GM12878 (cell line): ENCODE results near the gene RO60. TPM values are rescaled to one million over a fixed set of nuclear protein-coding genes. Genes with fewer than 3 reads are reported as not detected.

Experiments
- ATAC-seq: fragments of 200-7000 bp; cut with Tn5 transposase; 3 replicates; pipeline ENCODE4 v1.9.1; 2020; ENCODE audit warnings: mild to moderate bottlenecking, moderate library complexity
- BruUV-seq: library from RNA; stranded (reverse); fragments of 400-500 nt; replicated peaks from 2 replicates; lab custom pipeline; 2021; lab: Mats Ljungman, UMichigan
- CTCF ChIA-PET: fragments of 300-600 bp; sonication (Branson Sonifier 250); formaldehyde crosslinking; extraction: SDS; loops from one replicate; lab custom pipeline; 2021; ENCODE audit warnings: inconsistent platforms; lab: Yijun Ruan, JAX
- POLR2A ChIA-PET: fragments of 350-600 bp; formaldehyde crosslinking; extraction: SDS; loops from one replicate; lab custom pipeline; 2021; ENCODE audit warnings: inconsistent platforms; lab: Charles Lee
- RAD21 ChIA-PET: fragments of 300-600 bp; sonication (Branson Sonifier 250); formaldehyde crosslinking; loops from one replicate; lab custom pipeline; 2023; ENCODE audit warnings: antibody characterized with exemption; ENCODE audit not compliant: unreplicated experiment; lab: Charles Lee
- SMC1A ChIA-PET: fragments of 300-600 bp; sonication (Branson Sonifier 250); formaldehyde crosslinking; loops from one replicate; lab custom pipeline; 2023; ENCODE audit not compliant: unreplicated experiment, uncharacterized antibody; lab: Charles Lee
- DNase-seq: peaks from one replicate; pipeline ENCODE4 v3.0.0-alpha.2; 2011; ENCODE audit warnings: low read depth, low spot score
- FAIRE-seq: peaks from 3 replicates; lab custom pipeline; 2011; peaks lifted over from hg19 to GRCh38; lab: Jason Lieb, UNC
- H2AFZ ChIP-seq: 2 replicates; pipeline ENCODE4 v1.6.0; 2011; ENCODE audit warnings: low read depth, low read length, control low read depth; ENCODE audit not compliant: control insufficient read depth
- H3K27ac ChIP-seq: 2 replicates; pipeline ENCODE4 v1.5.1; 2011; ENCODE audit warnings: control low read depth; ENCODE audit not compliant: control insufficient read depth, insufficient read depth
- H3K27me3 ChIP-seq, 2 experiments: replicated peaks in 1 of 2; 2 replicates each; pipeline versions ENCODE4 v1.6.0 to v1.6.1; 2011; ENCODE audit warnings: low read length in 1 of 2; ENCODE audit not compliant: control insufficient read depth in 2 of 2, insufficient read depth in 2 of 2
- H3K36me3 ChIP-seq, 2 experiments: 2 replicates each; pipeline ENCODE4 v1.5.1; 2011; ENCODE audit warnings: low read length in 1 of 2; ENCODE audit not compliant: control insufficient read depth in 2 of 2, insufficient read depth in 2 of 2
- H3K4me1 ChIP-seq: 2 replicates; pipeline ENCODE4 v1.6.1; 2011; ENCODE audit warnings: mild to moderate bottlenecking, low read length, moderate library complexity, mixed read lengths; ENCODE audit not compliant: control insufficient read depth, insufficient read depth
- H3K4me2 ChIP-seq: 2 replicates; pipeline ENCODE4 v1.6.0; 2011; ENCODE audit warnings: control low read depth; ENCODE audit not compliant: control insufficient read depth, insufficient read depth
- H3K4me3 ChIP-seq: fragments of 200-600 bp; sonication (generic); 2 replicates; pipeline ENCODE4 v1.5.1; 2016
- H3K79me2 ChIP-seq: 2 replicates; pipeline ENCODE4 v1.6.0; 2011; ENCODE audit warnings: low read length; ENCODE audit not compliant: control insufficient read depth, insufficient read depth
- H3K9ac ChIP-seq: 2 replicates; pipeline ENCODE4 v1.8.0; 2011; ENCODE audit warnings: low read length, control low read depth, mixed read lengths; ENCODE audit not compliant: control insufficient read depth, insufficient read depth
- H3K9me3 ChIP-seq: replicated peaks from 3 replicates; pipeline ENCODE4 v1.5.1; 2011; ENCODE audit warnings: mild to moderate bottlenecking, low read length; ENCODE audit not compliant: control insufficient read depth, insufficient read depth
- H4K20me1 ChIP-seq: 2 replicates; pipeline ENCODE4 v1.6.0; 2011; ENCODE audit not compliant: control insufficient read depth, insufficient read depth
- BACH1 ChIP-seq: fragments of 450-650 bp; IDR thresholded peaks from 2 replicates; pipeline ENCODE4 v1.6.1; 2017; ENCODE audit warnings: mild to moderate bottlenecking, borderline replicate concordance
- EP300 ChIP-seq, 2 experiments: fragments of 150-350 bp in 1 of 2; IDR thresholded peaks; 2 replicates each; pipeline ENCODE4 v1.6.1; 2011 to 2012; ENCODE audit warnings: low read depth in 2 of 2, low read length in 2 of 2, borderline replicate concordance in 1 of 2, improper control_type of control experiment in 1 of 2, inconsistent platforms in 1 of 2; ENCODE audit not compliant: control insufficient read depth in 1 of 2
- FOS ChIP-seq: IDR thresholded peaks from 3 replicates; pipeline ENCODE4 v1.6.1; 2011; ENCODE audit warnings: borderline replicate concordance; ENCODE audit not compliant: insufficient read length; ENCODE audit errors: extremely low read depth
- IKZF2 ChIP-seq, 2 experiments: fragments of 450-650 bp; IDR thresholded peaks; 2 replicates each; pipeline ENCODE4 v1.6.1; 2017; ENCODE audit warnings: mild to moderate bottlenecking in 2 of 2, moderate library complexity in 2 of 2
- IRF4 ChIP-seq: IDR thresholded peaks from 2 replicates; pipeline ENCODE4 v1.6.1; 2011; ENCODE audit warnings: low read depth, low read length
- JUNB ChIP-seq: IDR thresholded peaks from 2 replicates; pipeline ENCODE4 v1.6.1; 2016; ENCODE audit warnings: antibody characterized with exemption, mild to moderate bottlenecking
- KAT2A ChIP-seq: conservative IDR thresholded peaks from 2 replicates; pipeline ENCODE4 v1.6.1; 2011; ENCODE audit warnings: low read depth, low read length; ENCODE audit not compliant: control insufficient read depth
- MYB ChIP-seq: fragments of 150-350 bp; IDR thresholded peaks from 2 replicates; pipeline ENCODE4 v1.6.1; 2014; ENCODE audit warnings: mild to moderate bottlenecking, low read depth, low read length, borderline replicate concordance
- NBN ChIP-seq: fragments of 450-650 bp; IDR thresholded peaks from 2 replicates; pipeline ENCODE4 v1.6.1; 2016
- POU2F2 ChIP-seq: IDR thresholded peaks from 3 replicates; pipeline ENCODE4 v1.6.1; 2011; ENCODE audit warnings: low read depth, mild to moderate bottlenecking, low read length, borderline replicate concordance
- RFX5 ChIP-seq: IDR thresholded peaks from 2 replicates; pipeline ENCODE4 v1.6.1; 2011; ENCODE audit warnings: low read depth, low read length, improper control_type of control experiment
- RUNX3 ChIP-seq: IDR thresholded peaks from 2 replicates; pipeline ENCODE4 v1.6.1; 2012; ENCODE audit warnings: low read length, inconsistent platforms
- SMC3 ChIP-seq: IDR thresholded peaks from 2 replicates; pipeline ENCODE4 v1.6.1; 2011; ENCODE audit warnings: low read length, improper control_type of control experiment, borderline replicate concordance
- ZNF24 ChIP-seq: fragments of 450-650 bp; IDR thresholded peaks from 2 replicates; pipeline ENCODE4 v1.6.1; 2017; ENCODE audit warnings: antibody characterized with exemption, mild to moderate bottlenecking
- ZNF384 ChIP-seq: IDR thresholded peaks from 2 replicates; pipeline ENCODE4 v1.6.1; 2012; ENCODE audit warnings: low read depth, mild to moderate bottlenecking, low read length, improper control_type of control experiment, borderline replicate concordance
- WGBS: methylation state at CpG from one replicate; pipeline ENCODE4 v1.1.6; 2016; ENCODE audit warnings: low lambda C conversion rate; ENCODE audit not compliant: insufficient replicate concordance, insufficient coverage; ENCODE audit errors: missing lambda C conversion rate; 5-methylcytosine and 5-hydroxymethylcytosine counted together
- in situ Hi-C: fragments of 300-500 bp; cut with MboI; formaldehyde crosslinking; loops from 9 replicates; pipeline ENCODE4 v1.14.3; 2018; ENCODE audit warnings: mixed read lengths
- intact Hi-C: fragments of 100-400 bp; cut with micrococcal nuclease; formaldehyde crosslinking; loops from one replicate; pipeline ENCODE4 v1.14.2; 2022; ENCODE audit not compliant: unreplicated experiment
- polyA plus RNA-seq, 11 experiments: library from polyadenylated mRNA; depleted of rRNA in 4 of 11; unstranded in 6 of 11; stranded (reverse) in 5 of 11; fragments of >200 nt; fragmentation: Nextera tagmentation in 4 of 11; fragmentation: Illumina TruSeq in 1 of 11; extraction: Ambion mirVana in 4 of 11; extraction: Trizol in 1 of 11; gene quantifications; 1 replicate in 1 of 11; 2 replicates in 10 of 11; pipeline versions ENCODE4 v1.2.1 to v1.2.3, GENCODE V29; 2011 to 2016; ENCODE audit warnings: inconsistent platforms in 2 of 11, missing spikeins in 2 of 11, low read depth in 1 of 11
- total RNA-seq, 4 experiments: library from RNA; depleted of rRNA in 3 of 4; stranded (reverse); fragments of >200 nt in 3 of 4; fragmentation: Illumina TruSeq in 1 of 4; extraction: Trizol in 1 of 4; gene quantifications; 2 replicates each; pipeline versions ENCODE4 v1.2.1 to v1.2.3, GENCODE V29; 2013 to 2021
- TF ChIP-seq, protein P1 (sequence below): fragments of 450-650 bp; IDR thresholded peaks from 2 replicates; pipeline ENCODE4 v1.6.1; 2017; ENCODE audit warnings: low read depth, mild to moderate bottlenecking, moderate library complexity
- TF ChIP-seq, protein P2 (sequence below): fragments of 450-650 bp; IDR thresholded peaks from 2 replicates; pipeline ENCODE4 v1.6.1; 2017; ENCODE audit warnings: mild to moderate bottlenecking, low read depth, inconsistent platforms; ENCODE audit not compliant: poor library complexity, severe bottlenecking
- TF ChIP-seq, protein P3 (sequence below): IDR thresholded peaks from 2 replicates; pipeline ENCODE4 v1.6.1; 2011; ENCODE audit warnings: borderline replicate concordance, low read depth, mild to moderate bottlenecking, moderate library complexity, low read length; ENCODE audit not compliant: insufficient read depth, poor library complexity, severe bottlenecking

RO60 gene
- total and polyA plus RNA-seq, 10 of the 15 experiments (the other 5 are each of a cell fraction or from before 2014, with no cell fraction given), result 21.1 to 143 (median 83.1) TPM

DNA sequence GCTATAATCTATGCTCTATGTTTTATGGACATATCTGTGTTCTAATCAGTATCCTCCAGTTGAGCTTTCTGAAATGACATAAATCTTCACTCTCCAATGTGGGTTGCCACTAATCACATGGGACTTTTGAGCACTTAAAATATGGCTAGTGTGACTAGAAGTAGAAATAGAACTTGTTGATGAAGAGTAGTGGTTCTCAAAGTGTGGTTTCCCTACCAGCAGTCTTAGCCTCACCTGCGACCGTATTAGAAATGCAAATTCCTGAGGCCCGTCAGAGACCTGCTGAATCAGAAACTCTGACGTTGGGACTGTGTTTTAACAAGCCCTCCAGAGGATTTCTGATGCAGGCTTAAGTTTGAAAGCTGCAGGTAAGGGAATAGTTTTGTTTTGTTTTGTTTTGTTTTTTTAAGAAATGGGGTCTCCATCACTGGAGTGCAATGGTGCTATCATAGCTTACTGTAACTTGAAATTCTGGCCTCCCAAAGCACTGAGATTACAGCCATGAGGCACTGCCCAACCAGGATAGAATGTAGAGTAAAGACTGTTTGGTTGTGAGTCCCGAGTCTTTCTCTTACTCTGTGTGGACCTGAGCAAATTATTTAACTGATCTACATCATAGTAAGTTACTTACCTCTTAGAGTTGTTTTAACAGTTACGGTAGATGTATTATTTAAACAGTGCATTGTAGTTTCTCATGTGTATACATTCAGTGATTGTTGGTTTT is 24.1 kb downstream of the RO60 start:
- ATAC-seq (peak; percentile 92), FAIRE-seq (peak; percentile 18), DNase-seq (peak; percentile 47)
- 18% methylated on average over 6 of the region's 6 CpGs for WGBS
- peak overlapping the region; percentile 13; the same call in 1 of the 2 replicates for H3K4me2 ChIP-seq
- H3K27ac ChIP-seq, result peak overlapping the region; percentile 56
- H3K36me3 ChIP-seq, result peaks cover 0 to 24% of the 10 kb centered on the region in 2 experiments; a peak in 3 of 4 replicates
- no peaks in the 10 kb centered on the region for H3K79me2 ChIP-seq
- no peak overlapping the region; the same call in 1 of the 2 replicates for H2AFZ ChIP-seq
- POLR2A ChIA-PET, result no interaction called here
- intact Hi-C loops, result no loop called here
- no peak overlapping the region; the same call in 1 of the 2 replicates for H3K9ac ChIP-seq
- H4K20me1 ChIP-seq, result no peaks in the 10 kb centered on the region
- CTCF ChIA-PET, result interaction anchor here (0.6 to 2.3 kb wide), 8 partner anchors 10 to 606 kb away, joined by 3 to 18 read pairs (median 4); partner anchors contain the start of gene GLRX2
- no peak overlapping the region for H3K4me3 ChIP-seq
- H3K4me1 ChIP-seq, result peaks cover 11% of the 10 kb centered on the region; the same call in 1 of the 2 replicates
- no peaks in the 10 kb centered on the region for H3K27me3 ChIP-seq
- no TSS peak for BruUV-seq
- RAD21 ChIA-PET, result interaction anchor here (1.0 to 2.5 kb wide), 4 partner anchors 12 to 25 kb away, joined by 4 to 9 read pairs (median 7); partner anchors contain the start of genes GLRX2 and UCHL5
- no peaks in the 10 kb centered on the region for H3K9me3 ChIP-seq
- SMC1A ChIA-PET, result interaction anchor here (0.7 to 5.2 kb wide), 7 partner anchors 11 to 277 kb away, joined by 3 to 24 read pairs (median 4); partner anchors contain the start of gene UCHL5
- in situ Hi-C loops, result no loop called here
- TF ChIP-seq MYB (no peak), SMC3 (no peak), ZNF24 (no peak), RUNX3 (peak; percentile 74), JUNB (0 out of 2 replicates have a peak, but pooled peaks have one; percentile 3), NBN (peak; percentile 55), RFX5 (no peak), IKZF2 (IDR thresholded peaks at IDR 0.05) (peak in 1 of 2 experiments; percentile 14; a peak in 2 of 4 replicates), EP300 (IDR thresholded peaks at IDR 0.05; ENCODE audit: borderline replicate concordance in 1 of 2, control insufficient read depth in 1 of 2, low read depth in 2 of 2, low read length in 2 of 2) (peak; percentile 66 to 78; a peak in 3 of 4 replicates), BACH1 (no peak), IRF4 (no peak), FOS (no peak), POU2F2 (peak; percentile 86), KAT2A (no peak), ZNF384 (no peak)
- TF ChIP-seq, protein P1, sequence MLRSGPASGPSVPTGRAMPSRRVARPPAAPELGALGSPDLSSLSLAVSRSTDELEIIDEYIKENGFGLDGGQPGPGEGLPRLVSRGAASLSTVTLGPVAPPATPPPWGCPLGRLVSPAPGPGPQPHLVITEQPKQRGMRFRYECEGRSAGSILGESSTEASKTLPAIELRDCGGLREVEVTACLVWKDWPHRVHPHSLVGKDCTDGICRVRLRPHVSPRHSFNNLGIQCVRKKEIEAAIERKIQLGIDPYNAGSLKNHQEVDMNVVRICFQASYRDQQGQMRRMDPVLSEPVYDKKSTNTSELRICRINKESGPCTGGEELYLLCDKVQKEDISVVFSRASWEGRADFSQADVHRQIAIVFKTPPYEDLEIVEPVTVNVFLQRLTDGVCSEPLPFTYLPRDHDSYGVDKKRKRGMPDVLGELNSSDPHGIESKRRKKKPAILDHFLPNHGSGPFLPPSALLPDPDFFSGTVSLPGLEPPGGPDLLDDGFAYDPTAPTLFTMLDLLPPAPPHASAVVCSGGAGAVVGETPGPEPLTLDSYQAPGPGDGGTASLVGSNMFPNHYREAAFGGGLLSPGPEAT, result peak; percentile 57; the same call in 1 of the 2 replicates
- TF ChIP-seq, protein P2, sequence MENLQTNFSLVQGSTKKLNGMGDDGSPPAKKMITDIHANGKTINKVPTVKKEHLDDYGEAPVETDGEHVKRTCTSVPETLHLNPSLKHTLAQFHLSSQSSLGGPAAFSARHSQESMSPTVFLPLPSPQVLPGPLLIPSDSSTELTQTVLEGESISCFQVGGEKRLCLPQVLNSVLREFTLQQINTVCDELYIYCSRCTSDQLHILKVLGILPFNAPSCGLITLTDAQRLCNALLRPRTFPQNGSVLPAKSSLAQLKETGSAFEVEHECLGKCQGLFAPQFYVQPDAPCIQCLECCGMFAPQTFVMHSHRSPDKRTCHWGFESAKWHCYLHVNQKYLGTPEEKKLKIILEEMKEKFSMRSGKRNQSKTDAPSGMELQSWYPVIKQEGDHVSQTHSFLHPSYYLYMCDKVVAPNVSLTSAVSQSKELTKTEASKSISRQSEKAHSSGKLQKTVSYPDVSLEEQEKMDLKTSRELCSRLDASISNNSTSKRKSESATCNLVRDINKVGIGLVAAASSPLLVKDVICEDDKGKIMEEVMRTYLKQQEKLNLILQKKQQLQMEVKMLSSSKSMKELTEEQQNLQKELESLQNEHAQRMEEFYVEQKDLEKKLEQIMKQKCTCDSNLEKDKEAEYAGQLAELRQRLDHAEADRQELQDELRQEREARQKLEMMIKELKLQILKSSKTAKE, result peak; percentile 26
- TF ChIP-seq, protein P3, sequence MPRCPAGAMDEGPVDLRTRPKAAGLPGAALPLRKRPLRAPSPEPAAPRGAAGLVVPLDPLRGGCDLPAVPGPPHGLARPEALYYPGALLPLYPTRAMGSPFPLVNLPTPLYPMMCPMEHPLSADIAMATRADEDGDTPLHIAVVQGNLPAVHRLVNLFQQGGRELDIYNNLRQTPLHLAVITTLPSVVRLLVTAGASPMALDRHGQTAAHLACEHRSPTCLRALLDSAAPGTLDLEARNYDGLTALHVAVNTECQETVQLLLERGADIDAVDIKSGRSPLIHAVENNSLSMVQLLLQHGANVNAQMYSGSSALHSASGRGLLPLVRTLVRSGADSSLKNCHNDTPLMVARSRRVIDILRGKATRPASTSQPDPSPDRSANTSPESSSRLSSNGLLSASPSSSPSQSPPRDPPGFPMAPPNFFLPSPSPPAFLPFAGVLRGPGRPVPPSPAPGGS, result no peak
